22Rv1 (cell line): ENCODE results near the gene CNKSR3.

Source experiments
- CTCF ChIP-seq: fragments of 450-650 bp; IDR thresholded peaks from 2 replicates; pipeline ENCODE4 v1.5.1; 2017; ENCODE audit warnings: mild to moderate bottlenecking
- ZFX ChIP-seq: fragments of 450-650 bp; IDR thresholded peaks from 2 replicates; pipeline ENCODE4 v1.6.1; 2017; ENCODE audit warnings: antibody characterized with exemption, borderline replicate concordance

GRCh38 chr6:154414021-154414813 is 96.3 kb downstream of the CNKSR3 start:
- TF ChIP-seq CTCF (no peak), ZFX (no peak)
